H1 (cell line): ENCODE measurements around the gene UBE2H. TPM values are rescaled to one million over a fixed set of nuclear protein-coding genes. Genes with fewer than 3 reads are reported as not detected.

Source experiments
- CTCF ChIA-PET: fragments of 300-600 bp; sonication (Branson Sonifier 250); formaldehyde crosslinking; loops from one replicate; lab custom pipeline; 2021; ENCODE audit not compliant: partially characterized antibody; lab: Charles Lee
- POLR2A ChIA-PET: fragments of 300-600 bp; sonication (Branson Sonifier 250); formaldehyde crosslinking; loops from one replicate; lab custom pipeline; 2021; ENCODE audit warnings: inconsistent platforms; ENCODE audit not compliant: partially characterized antibody; lab: Charles Lee
- DNase-seq, 2 experiments: peaks; one replicate each; pipeline versions ENCODE4 v3.0.0 to v3.0.0-alpha.2; 2010 to 2022; ENCODE audit warnings: low spot score in 2 of 2, low read depth in 1 of 2, mixed read lengths in 1 of 2
- FAIRE-seq: peaks from 2 replicates; lab custom pipeline; 2011; peaks lifted over from hg19 to GRCh38; lab: Jason Lieb, UNC
- H2AFZ ChIP-seq: 2 replicates; pipeline ENCODE4 v1.8.1; 2012; ENCODE audit warnings: low read length, inconsistent platforms
- H2AK5ac ChIP-seq: 2 replicates; pipeline ENCODE4 v1.6.1; 2013; ENCODE audit warnings: low read depth, low read length
- H2BK120ac ChIP-seq: replicated peaks from 2 replicates; pipeline ENCODE3; 2013; ENCODE audit warnings: low read depth, low read length, inconsistent platforms
- H2BK12ac ChIP-seq: 2 replicates; pipeline ENCODE4 v1.6.1; 2013; ENCODE audit warnings: low read depth, low read length
- H2BK15ac ChIP-seq: 2 replicates; pipeline ENCODE4 v1.6.1; 2013; ENCODE audit warnings: low read length
- H2BK20ac ChIP-seq: 2 replicates; pipeline ENCODE4 v1.6.1; 2013; ENCODE audit warnings: low read length
- H2BK5ac ChIP-seq: 2 replicates; pipeline ENCODE4 v1.6.1; 2013; ENCODE audit warnings: low read depth, low read length
- H3K14ac ChIP-seq: 2 replicates; pipeline ENCODE4 v1.6.1; 2013; ENCODE audit warnings: inconsistent platforms; ENCODE audit not compliant: insufficient read length
- H3K18ac ChIP-seq: 2 replicates; pipeline ENCODE4 v1.6.1; 2013; ENCODE audit warnings: low read length; ENCODE audit errors: extremely low read depth
- H3K23ac ChIP-seq: 2 replicates; pipeline ENCODE4 v1.6.1; 2013; ENCODE audit warnings: inconsistent platforms; ENCODE audit not compliant: insufficient read length
- H3K23me2 ChIP-seq: 2 replicates; pipeline ENCODE4 v1.6.1; 2013; ENCODE audit warnings: low read depth, low read length
- H3K27ac ChIP-seq: 2 replicates; pipeline ENCODE4 v1.6.1; 2011; ENCODE audit warnings: low read depth, low read length, inconsistent platforms
- H3K27me3 ChIP-seq, 4 experiments: replicated peaks in 1 of 4; 1 replicate in 1 of 4; 2 replicates in 3 of 4; pipeline versions ENCODE4 v1.6.1 to v1.8.1; 2011 to 2013; ENCODE audit warnings: low read length in 3 of 4, mild to moderate bottlenecking in 3 of 4, inconsistent platforms in 2 of 4, mixed read lengths in 2 of 4, moderate library complexity in 1 of 4; ENCODE audit not compliant: control insufficient read depth in 3 of 4, insufficient read depth in 3 of 4; ENCODE audit errors: extremely low read depth in 1 of 4
- H3K36me3 ChIP-seq, 4 experiments: 2 replicates each; pipeline versions ENCODE4 v1.6.1 to v1.8.1; 2011 to 2013; ENCODE audit warnings: mild to moderate bottlenecking in 4 of 4, low read length in 3 of 4, moderate library complexity in 2 of 4, control low read depth in 1 of 4, inconsistent platforms in 1 of 4; ENCODE audit not compliant: insufficient read depth in 4 of 4, control insufficient read depth in 2 of 4
- H3K4ac ChIP-seq: replicated peaks from 2 replicates; pipeline ENCODE3; 2013; ENCODE audit warnings: low read length, low read depth, mixed read lengths, inconsistent platforms; ENCODE audit not compliant: insufficient read length
- H3K4me1 ChIP-seq, 4 experiments: replicated peaks in 1 of 4; 1 replicate in 1 of 4; 2 replicates in 3 of 4; pipeline versions ENCODE4 v1.6.1 to v1.8.1; 2011 to 2013; ENCODE audit warnings: low read length in 3 of 4, inconsistent platforms in 2 of 4, mixed read lengths in 1 of 4; ENCODE audit not compliant: insufficient read depth in 4 of 4, control insufficient read depth in 3 of 4
- H3K4me2 ChIP-seq, 2 experiments: 2 replicates each; pipeline versions ENCODE4 v1.6.1 to v1.8.1; 2011 to 2013; ENCODE audit warnings: low read depth in 2 of 2, low read length in 2 of 2, control low read depth in 1 of 2, inconsistent platforms in 1 of 2, mild to moderate bottlenecking in 1 of 2; ENCODE audit not compliant: insufficient read depth in 1 of 2
- H3K4me3 ChIP-seq, 4 experiments: fragments of 200-600, 300-600 bp in 1 of 4; sonication (generic), shearing (Covaris generic), sonication (Bioruptor Twin) in 1 of 4; 2 replicates each; pipeline versions ENCODE4 v1.5.1 to v1.8.1; 2011 to 2016; ENCODE audit warnings: low read length in 4 of 4, low read depth in 3 of 4, control low read depth in 2 of 4, inconsistent platforms in 2 of 4, mild to moderate bottlenecking in 2 of 4, mixed read lengths in 1 of 4, moderate library complexity in 1 of 4; ENCODE audit not compliant: insufficient read depth in 2 of 4; ENCODE audit errors: extremely low read depth in 1 of 4
- H3K56ac ChIP-seq: replicated peaks from 2 replicates; pipeline ENCODE3; 2013; ENCODE audit warnings: low read depth, mild to moderate bottlenecking, mixed read lengths, low read length, inconsistent platforms; ENCODE audit not compliant: insufficient read length
- H3K79me1 ChIP-seq: 2 replicates; pipeline ENCODE4 v1.6.1; 2013; ENCODE audit warnings: low read depth, low read length, control low read depth
- H3K79me2 ChIP-seq, 2 experiments: 2 replicates each; pipeline versions ENCODE4 v1.6.1 to v1.8.1; 2012 to 2013; ENCODE audit warnings: low read length in 2 of 2, mild to moderate bottlenecking in 2 of 2, inconsistent platforms in 1 of 2; ENCODE audit not compliant: insufficient read depth in 2 of 2, control insufficient read depth in 1 of 2
- H3K9ac ChIP-seq, 4 experiments: replicated peaks in 1 of 4; 1 replicate in 1 of 4; 2 replicates in 3 of 4; pipeline versions ENCODE4 v1.6.1 to v1.8.1; 2011 to 2013; ENCODE audit warnings: low read depth in 3 of 4, low read length in 3 of 4, control low read depth in 2 of 4, mild to moderate bottlenecking in 2 of 4, moderate library complexity in 2 of 4, inconsistent platforms in 1 of 4; ENCODE audit errors: extremely low read depth in 1 of 4
- H3K9me3 ChIP-seq, 2 experiments: 2 replicates each; pipeline versions ENCODE4 v1.6.1 to v1.8.1; 2012 to 2013; ENCODE audit warnings: mild to moderate bottlenecking in 2 of 2, moderate library complexity in 2 of 2, control low read depth in 1 of 2, inconsistent platforms in 1 of 2, low read depth in 1 of 2, low read length in 1 of 2, mixed read lengths in 1 of 2; ENCODE audit not compliant: insufficient read depth in 2 of 2
- H4K20me1 ChIP-seq, 2 experiments: replicated peaks in 1 of 2; 2 replicates each; pipeline versions ENCODE3 to v1.8.1; 2011 to 2013; ENCODE audit warnings: inconsistent platforms in 2 of 2, low read length in 2 of 2, mild to moderate bottlenecking in 1 of 2; ENCODE audit not compliant: insufficient read depth in 2 of 2, control insufficient read depth in 1 of 2
- H4K5ac ChIP-seq: 2 replicates; pipeline ENCODE4 v1.6.1; 2013; ENCODE audit warnings: low read length, low read depth, mixed read lengths, inconsistent platforms; ENCODE audit not compliant: insufficient read length
- H4K8ac ChIP-seq: 2 replicates; pipeline ENCODE4 v1.8.0; 2013; ENCODE audit warnings: mild to moderate bottlenecking, moderate library complexity, low read length, inconsistent platforms; ENCODE audit not compliant: insufficient read depth; ENCODE audit errors: extremely low read depth
- H4K91ac ChIP-seq: replicated peaks from 2 replicates; pipeline ENCODE3; 2013; ENCODE audit warnings: low read length, mixed read lengths, inconsistent platforms; ENCODE audit not compliant: insufficient read length
- ATF2 ChIP-seq: IDR thresholded peaks from 2 replicates; pipeline ENCODE4 v1.6.1; 2012; ENCODE audit warnings: low read length, inconsistent platforms
- CREB1 ChIP-seq: IDR thresholded peaks from 2 replicates; pipeline ENCODE4 v1.6.1; 2012; ENCODE audit warnings: inconsistent platforms
- NANOG ChIP-seq: IDR thresholded peaks from 2 replicates; pipeline ENCODE4 v1.6.1; 2011; ENCODE audit warnings: low read length, low read depth, mild to moderate bottlenecking, inconsistent platforms; ENCODE audit not compliant: insufficient read depth, poor library complexity, severe bottlenecking
- RXRA ChIP-seq: IDR thresholded peaks from 2 replicates; pipeline ENCODE4 v1.6.1; 2011; ENCODE audit warnings: low read depth, mild to moderate bottlenecking, low read length, moderate library complexity; ENCODE audit not compliant: insufficient read depth
- ZNF274 ChIP-seq: IDR thresholded peaks from 2 replicates; pipeline ENCODE4 v1.7.0; 2012; ENCODE audit warnings: low read length, borderline replicate concordance; ENCODE audit errors: extremely low read depth
- WGBS, 2 experiments: shearing (Covaris generic) in 1 of 2; methylation state at CpG; one replicate each; pipeline versions ENCODE4 v1.1.6 to v1.1.7; 2013 to 2015; ENCODE audit warnings: low lambda C conversion rate in 2 of 2, mixed read lengths in 2 of 2, inconsistent platforms in 1 of 2, low coverage in 1 of 2, missing lambda C conversion rate in 1 of 2; ENCODE audit not compliant: insufficient replicate concordance in 2 of 2, insufficient coverage in 1 of 2, insufficient read length in 1 of 2; ENCODE audit errors: extremely low coverage in 1 of 2, missing lambda C conversion rate in 1 of 2; 5-methylcytosine and 5-hydroxymethylcytosine counted together
- polyA plus RNA-seq, 7 experiments: library from polyadenylated mRNA; depleted of rRNA in 3 of 7; stranded (reverse) in 5 of 7; unstranded in 2 of 7; fragments of >200 nt in 5 of 7; fragments of 200-250 nt in 2 of 7; gene quantifications; 1 replicate in 5 of 7; 2 replicates in 1 of 7; 4 replicates in 1 of 7; pipeline versions ENCODE4 v1.2.1 to v1.2.3, GENCODE V29; 2011 to 2013; ENCODE audit warnings: missing spikeins in 2 of 7, mixed read lengths in 2 of 7
- total RNA-seq: library from RNA; stranded (reverse); fragmentation: NEBNext Ultra II Directional; extraction: Animal tissue kit (Norgen Biotek cat#: 25700); gene quantifications from 2 replicates; pipeline ENCODE4 v1.2.1, GENCODE V29; 2021

Gene UBE2H
- total and polyA plus RNA-seq, 2 of the 8 experiments (the other 6 are each of a cell fraction or from before 2014, with no cell fraction given): 30.6 to 62.2 TPM

- Histone ChIP-seq H2BK12ac (no peak overlapping the region), H3K4ac (no peak overlapping the region), H3K79me2 (peaks cover 0 to 20% of the 10 kb centered on the region in 2 experiments; a peak in 3 of 4 replicates), H3K9ac (no peak overlapping the region), H3K4me3 (no peak overlapping the region), H2BK5ac (no peak overlapping the region), H3K14ac (no peak overlapping the region), H3K27me3 (no peaks in the 10 kb centered on the region), H2BK20ac (no peak overlapping the region), H4K5ac (no peak overlapping the region), H3K4me2 (no peak overlapping the region), H3K27ac (no peak overlapping the region), H2AK5ac (no peak overlapping the region), H3K4me1 (peaks cover 2 to 12% (median 10%) of the 10 kb centered on the region in 4 experiments), H4K8ac (no peak overlapping the region), H2AFZ (no peak overlapping the region), H3K9me3 (no peaks in the 10 kb centered on the region), H3K56ac (no peak overlapping the region), H3K23ac (no peak overlapping the region), H3K23me2 (no peaks in the 10 kb centered on the region), H3K79me1 (peaks cover 2% of the 10 kb centered on the region; the same call in 1 of the 2 replicates), H2BK15ac (no peak overlapping the region), H4K20me1 (peaks cover 0 to 2% of the 10 kb centered on the region in 2 experiments), H2BK120ac (no peak overlapping the region), H4K91ac (no peak overlapping the region), H3K36me3 (no peaks in the 10 kb centered on the region), H3K18ac (no peak overlapping the region)
- TF ChIP-seq RXRA (no peak), NANOG (no peak), ZNF274 (no peak), ATF2 (no peak), CREB1 (no peak)
- POLR2A ChIA-PET: interaction anchor here (1.6 kb wide), 1 partner anchor 106 kb away, joined by 5 read pairs; no protein-coding TSS in a partner anchor
- 95% methylated on average over 1 of the region's 1 CpG; no CpG with 5 or more reads in 1 of the 2 experiments for WGBS, 2 experiments
- no peak for FAIRE-seq
- DNase-seq: no peak
- CTCF ChIA-PET: interaction anchor here (3.0 kb wide), 1 partner anchor 10 kb away, joined by 13 read pairs; no protein-coding TSS in a partner anchor
Observed at GRCh38 chr7:129845972-129846327, 106.8 kb downstream of the UBE2H start.
